Activated naive CD8-positive, alpha-beta T cell treated with anti-CD3 and anti-CD28 coated beads for 36 hours (primary cell): ENCODE measurements around the gene RNF5. TPM values are rescaled to one million over a fixed set of nuclear protein-coding genes. Genes with fewer than 3 reads are reported as not detected.
"Not testable (repeated sequence)": the region's sequence is repeated elsewhere in the genome, so short reads cannot be mapped to it uniquely, and the experiment has no call there.

Experiments used
- DNase-seq: peaks from one replicate; pipeline ENCODE4 v3.0.0; 2021
- H3K27ac Mint-ChIP-seq: one replicate; pipeline ENCODE4 v1.8.0; 2022; ENCODE audit warnings: mild to moderate bottlenecking, moderate library complexity, mixed read lengths
- H3K27me3 Mint-ChIP-seq: one replicate; pipeline ENCODE4 v1.8.0; 2022; ENCODE audit warnings: mild to moderate bottlenecking, mixed read lengths
- H3K36me3 Mint-ChIP-seq: one replicate; pipeline ENCODE4 v1.8.0; 2021; ENCODE audit warnings: mild to moderate bottlenecking, mixed read lengths
- H3K4me1 Mint-ChIP-seq: one replicate; pipeline ENCODE4 v1.8.0; 2021; ENCODE audit warnings: mixed read lengths
- H3K4me3 Mint-ChIP-seq: one replicate; pipeline ENCODE4 v1.8.0; 2022; ENCODE audit warnings: mild to moderate bottlenecking, moderate library complexity, mixed read lengths
- H3K9me3 Mint-ChIP-seq: one replicate; pipeline ENCODE4 v1.8.0; 2022; ENCODE audit warnings: mixed read lengths
- total RNA-seq, 2 experiments: library from RNA; stranded (reverse); gene quantifications; one replicate each; pipeline ENCODE4 v1.2.3, GENCODE V29; 2021

Gene RNF5, protein sequence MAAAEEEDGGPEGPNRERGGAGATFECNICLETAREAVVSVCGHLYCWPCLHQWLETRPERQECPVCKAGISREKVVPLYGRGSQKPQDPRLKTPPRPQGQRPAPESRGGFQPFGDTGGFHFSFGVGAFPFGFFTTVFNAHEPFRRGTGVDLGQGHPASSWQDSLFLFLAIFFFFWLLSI
- 10 to 100 TPM; 58.3 to 58.6 TPM for total RNA-seq

DNA sequence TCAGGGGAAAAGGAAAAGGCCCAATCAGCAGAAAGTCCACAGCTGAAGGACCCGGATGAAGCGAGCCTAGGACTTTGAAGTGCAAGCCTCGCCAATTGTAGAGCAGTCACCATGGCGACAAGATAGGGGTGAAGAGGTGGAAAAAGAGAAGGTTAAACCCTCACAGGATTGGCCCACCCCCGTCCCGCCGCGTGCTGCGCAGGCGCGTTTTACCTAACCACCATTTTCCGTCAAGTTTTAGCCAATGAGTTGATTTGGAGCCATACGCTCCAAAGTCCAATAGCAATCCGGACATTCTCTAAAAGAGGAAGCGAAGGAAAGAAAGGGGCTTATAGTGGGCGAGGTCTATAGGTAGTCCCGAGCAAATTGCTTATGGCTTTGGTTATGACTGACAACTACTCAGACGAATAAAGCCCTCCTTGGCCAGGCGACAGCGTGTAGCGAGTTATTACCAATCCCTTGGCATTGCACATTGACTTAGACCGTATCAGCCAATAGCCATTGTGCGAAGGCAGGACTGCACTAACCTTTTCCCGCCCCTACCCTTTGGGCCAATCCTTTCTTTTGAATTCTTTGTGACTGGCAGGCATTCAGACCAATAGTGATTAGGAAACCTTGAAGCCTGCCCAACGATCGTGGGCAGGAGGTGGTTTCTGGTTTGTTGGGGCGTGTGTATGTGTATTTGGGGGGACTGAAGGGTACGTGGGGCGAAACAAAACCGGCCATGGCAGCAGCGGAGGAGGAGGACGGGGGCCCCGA, at the start of gene RNF5:
Gene RNF5, plus strand, starts transcription at position 618 of the 759 bp plus-strand sequence. Its CDS starts 107 bp downstream, at position 725.
- H3K27ac Mint-ChIP-seq = peak within 1 kb of the TSS; percentile 95
- peaks cover 15% of the 10 kb centered on the region for H3K36me3 Mint-ChIP-seq
- DNase-seq = peak; percentile 89
- H3K4me3 Mint-ChIP-seq = peak within 1 kb of the TSS; percentile 94
- no peaks in the 10 kb centered on the region for H3K9me3 Mint-ChIP-seq
- H3K4me1 Mint-ChIP-seq = peaks cover 53% of the 10 kb centered on the region
- H3K27me3 Mint-ChIP-seq = no peaks in the 10 kb centered on the region

DNA sequence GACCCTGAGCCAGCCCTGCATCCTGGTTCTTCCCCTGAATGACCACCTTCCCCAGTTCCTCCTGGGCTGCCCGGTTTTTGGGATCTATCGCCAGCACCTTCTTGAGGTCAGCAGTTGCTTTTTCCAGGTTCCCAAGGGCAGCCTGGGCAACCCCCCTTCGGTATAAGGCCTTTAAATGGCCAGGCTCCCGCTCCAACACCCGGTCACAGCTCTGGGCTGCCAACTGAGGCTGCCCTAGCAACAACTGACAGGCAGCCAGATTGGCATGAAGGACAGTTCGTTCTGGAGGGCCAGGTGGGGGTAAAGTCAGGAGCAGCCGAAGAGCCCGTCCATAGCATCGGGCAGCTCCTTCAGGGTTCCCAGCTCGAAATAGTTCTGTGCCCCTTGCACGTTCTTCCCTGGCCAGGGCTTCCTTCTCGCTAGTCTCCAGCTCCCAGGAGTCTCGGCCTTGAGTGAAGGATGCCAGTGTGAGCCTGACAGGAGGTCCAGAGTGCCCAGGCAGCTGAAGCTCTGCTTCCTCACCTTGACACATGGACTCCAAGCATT, 49.4 kb upstream of the RNF5 start:
- Mint-ChIP-seq H3K4me1 (peaks cover 28% of the 10 kb centered on the region), H3K27me3 (no peaks in the 10 kb centered on the region), H3K36me3 (peaks cover 2% of the 10 kb centered on the region), H3K4me3 (peak overlapping the region; percentile 99), H3K27ac (peak overlapping the region; percentile 96), H3K9me3 (no peaks in the 10 kb centered on the region)
- no peak for DNase-seq

DNA sequence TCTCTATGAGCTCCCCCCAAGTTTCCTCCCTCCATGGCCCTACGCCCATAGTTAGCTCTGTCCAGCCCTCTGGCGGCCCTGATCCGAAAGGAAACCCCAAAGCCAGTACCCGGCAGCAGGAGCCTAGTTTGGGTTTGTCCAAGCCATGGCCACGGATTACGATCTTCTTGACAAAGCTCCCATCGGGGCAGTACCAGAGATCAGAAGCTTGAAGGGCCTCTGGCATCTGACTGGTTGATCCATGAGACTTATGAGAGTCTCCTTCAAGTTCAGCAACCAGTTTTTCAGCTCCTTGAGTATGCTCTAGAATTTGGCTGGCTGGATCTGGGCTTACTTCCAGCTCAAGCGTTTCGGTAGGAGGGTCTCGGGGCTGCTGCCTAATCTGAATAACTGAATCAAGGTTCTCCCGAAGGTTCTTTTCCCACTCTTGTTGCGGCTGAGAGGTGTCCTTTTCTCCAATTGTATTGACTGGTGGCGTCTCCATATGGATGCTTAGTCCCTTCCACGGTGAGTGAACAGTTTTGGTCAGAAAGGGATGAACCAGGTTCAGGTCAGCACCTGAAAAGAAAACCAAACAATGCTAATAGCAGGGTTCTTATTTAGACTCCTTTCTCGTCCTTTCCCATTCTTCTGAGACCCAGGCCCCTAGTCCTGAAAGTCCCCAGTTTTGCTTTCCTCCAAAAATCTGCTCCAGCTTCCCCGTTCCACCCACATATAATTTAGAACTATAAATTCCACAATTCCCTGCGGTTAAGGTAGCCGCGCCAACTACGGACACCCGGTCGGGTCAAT, 48.7 kb upstream of the RNF5 start:
- Mint-ChIP-seq H3K4me1 (peaks cover 28% of the 10 kb centered on the region), H3K4me3 (peak overlapping the region; percentile 99), H3K9me3 (no peaks in the 10 kb centered on the region), H3K27me3 (no peaks in the 10 kb centered on the region), H3K36me3 (peaks cover 2% of the 10 kb centered on the region), H3K27ac (peak overlapping the region; percentile 94)
- no peak for DNase-seq

DNA sequence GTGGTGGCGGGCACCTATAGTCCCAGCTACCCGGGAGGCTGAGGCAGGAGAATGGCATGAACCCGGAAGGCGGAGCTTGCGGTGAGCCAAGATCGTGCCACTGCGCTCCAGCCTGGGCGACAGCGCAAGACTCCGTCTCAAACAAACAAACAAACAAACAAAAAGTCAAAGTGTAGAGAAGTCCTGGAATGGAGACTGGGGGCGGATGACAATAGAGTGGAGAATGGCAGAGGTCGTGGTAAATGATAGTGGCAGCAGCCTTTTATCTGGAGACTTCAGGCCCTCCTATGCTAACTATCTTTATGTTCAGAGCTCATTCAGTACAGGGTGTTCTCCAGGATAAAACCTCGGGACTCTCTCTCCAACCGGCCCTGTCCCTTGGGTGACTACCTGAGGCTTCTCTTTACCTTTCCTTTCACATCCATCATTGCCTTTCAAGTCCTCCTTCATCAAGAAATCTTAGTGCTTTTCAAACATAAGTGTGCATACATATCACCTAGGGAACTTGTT, 46.7 kb upstream of the RNF5 start:
- H3K27me3 Mint-ChIP-seq = no peaks in the 10 kb centered on the region
- H3K36me3 Mint-ChIP-seq = peaks cover 2% of the 10 kb centered on the region
- no peak overlapping the region for H3K4me3 Mint-ChIP-seq
- no peak for DNase-seq
- H3K4me1 Mint-ChIP-seq = peaks cover 24% of the 10 kb centered on the region
- no peak overlapping the region for H3K27ac Mint-ChIP-seq
- no peaks in the 10 kb centered on the region for H3K9me3 Mint-ChIP-seq

DNA sequence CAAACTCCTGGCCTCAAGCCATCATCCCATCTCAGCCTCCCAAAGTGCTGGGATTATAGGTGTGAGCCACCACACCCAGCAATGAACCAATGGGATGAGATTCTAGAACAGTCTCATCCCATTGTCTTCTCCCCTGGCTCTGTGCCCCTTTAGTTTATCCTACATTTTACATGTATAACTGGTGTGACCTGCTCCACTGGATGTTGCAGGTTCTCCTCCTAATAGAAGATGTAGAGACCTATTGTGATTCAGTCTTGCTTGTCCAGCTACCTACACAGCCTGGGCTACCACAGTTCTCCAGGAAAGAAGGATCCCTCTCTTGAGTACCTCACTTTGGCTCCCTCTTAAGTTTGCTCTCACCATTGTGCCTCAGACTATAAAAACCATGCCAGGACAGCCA, 46.1 kb upstream of the RNF5 start:
- Mint-ChIP-seq H3K27ac (no peak overlapping the region), H3K4me1 (peaks cover 19% of the 10 kb centered on the region), H3K27me3 (no peaks in the 10 kb centered on the region), H3K36me3 (peaks cover 2% of the 10 kb centered on the region), H3K9me3 (no peaks in the 10 kb centered on the region), H3K4me3 (no peak overlapping the region)
- DNase-seq = no peak

DNA sequence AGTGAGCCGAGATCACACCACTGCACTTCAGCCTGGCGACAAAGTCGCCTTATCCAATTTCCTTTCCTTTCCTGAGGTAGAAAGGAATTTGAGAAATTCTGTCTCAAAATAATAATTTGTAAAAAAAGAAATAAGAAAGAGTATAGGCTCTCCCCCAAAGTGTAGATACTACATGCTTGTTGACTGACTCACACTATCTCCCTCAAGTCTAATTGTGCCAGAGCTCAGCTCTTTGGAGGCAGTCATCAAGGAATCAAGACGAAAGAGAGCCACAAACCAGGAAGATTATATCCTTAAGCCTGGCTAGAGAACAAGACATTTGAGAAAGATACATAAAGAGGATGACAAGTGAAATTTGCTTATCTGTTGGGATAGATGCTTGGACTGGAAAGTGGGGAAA, 44.4 kb upstream of the RNF5 start:
- Mint-ChIP-seq H3K9me3 (no peaks in the 10 kb centered on the region), H3K4me1 (peaks cover 10% of the 10 kb centered on the region), H3K27ac (no peak overlapping the region), H3K4me3 (no peak overlapping the region), H3K36me3 (no peaks in the 10 kb centered on the region), H3K27me3 (no peaks in the 10 kb centered on the region)
- DNase-seq = no peak

DNA sequence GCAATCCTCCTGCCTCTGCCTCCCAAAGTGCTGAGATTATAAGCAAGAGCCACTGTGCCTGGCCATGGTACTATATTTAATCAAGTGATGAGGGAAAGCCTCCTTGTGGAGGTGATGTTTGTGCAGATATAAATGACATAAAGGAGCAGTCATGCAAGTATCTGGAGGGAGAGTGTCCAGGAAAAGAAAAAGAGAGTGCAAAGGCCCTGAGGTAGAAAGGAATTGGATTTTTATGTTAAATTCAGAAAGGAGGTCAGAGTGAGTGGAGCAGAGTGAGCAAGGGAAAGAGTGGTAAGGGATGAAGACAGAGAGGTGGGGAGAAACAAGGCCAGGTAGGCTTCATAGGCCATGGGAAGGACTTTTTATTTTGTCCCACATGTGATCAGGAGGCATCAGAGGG, 40.8 kb upstream of the RNF5 start:
- no peaks in the 10 kb centered on the region for H3K4me1 Mint-ChIP-seq
- peaks cover 3% of the 10 kb centered on the region for H3K27me3 Mint-ChIP-seq
- DNase-seq = no peak
- H3K4me3 Mint-ChIP-seq = no peak overlapping the region
- H3K36me3 Mint-ChIP-seq = no peaks in the 10 kb centered on the region
- H3K27ac Mint-ChIP-seq = no peak overlapping the region
- no peaks in the 10 kb centered on the region for H3K9me3 Mint-ChIP-seq

DNA sequence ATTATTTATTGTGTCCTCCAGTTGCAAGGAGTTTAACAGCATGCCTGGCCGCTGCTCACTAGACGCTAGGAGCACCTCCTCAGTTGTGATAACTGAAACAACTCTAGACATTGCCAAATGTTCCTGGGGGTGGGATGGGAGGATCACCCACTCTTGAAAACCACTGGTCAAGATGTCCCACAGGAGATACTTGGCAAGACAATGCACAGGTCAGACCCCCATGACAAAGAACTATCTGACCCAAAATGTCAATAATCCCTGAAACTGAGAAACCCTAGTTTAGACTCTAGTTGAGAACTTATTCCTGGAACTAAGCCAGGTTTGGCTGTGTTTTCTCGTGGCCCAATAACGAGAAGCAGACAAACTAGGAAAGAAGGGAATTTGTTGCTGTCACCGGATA, 38.6 kb upstream of the RNF5 start:
- no peak overlapping the region for H3K27ac Mint-ChIP-seq
- no peaks in the 10 kb centered on the region for H3K9me3 Mint-ChIP-seq
- H3K4me1 Mint-ChIP-seq = no peaks in the 10 kb centered on the region
- H3K36me3 Mint-ChIP-seq = no peaks in the 10 kb centered on the region
- no peak for DNase-seq
- H3K27me3 Mint-ChIP-seq = peaks cover 3% of the 10 kb centered on the region
- no peak overlapping the region for H3K4me3 Mint-ChIP-seq

DNA sequence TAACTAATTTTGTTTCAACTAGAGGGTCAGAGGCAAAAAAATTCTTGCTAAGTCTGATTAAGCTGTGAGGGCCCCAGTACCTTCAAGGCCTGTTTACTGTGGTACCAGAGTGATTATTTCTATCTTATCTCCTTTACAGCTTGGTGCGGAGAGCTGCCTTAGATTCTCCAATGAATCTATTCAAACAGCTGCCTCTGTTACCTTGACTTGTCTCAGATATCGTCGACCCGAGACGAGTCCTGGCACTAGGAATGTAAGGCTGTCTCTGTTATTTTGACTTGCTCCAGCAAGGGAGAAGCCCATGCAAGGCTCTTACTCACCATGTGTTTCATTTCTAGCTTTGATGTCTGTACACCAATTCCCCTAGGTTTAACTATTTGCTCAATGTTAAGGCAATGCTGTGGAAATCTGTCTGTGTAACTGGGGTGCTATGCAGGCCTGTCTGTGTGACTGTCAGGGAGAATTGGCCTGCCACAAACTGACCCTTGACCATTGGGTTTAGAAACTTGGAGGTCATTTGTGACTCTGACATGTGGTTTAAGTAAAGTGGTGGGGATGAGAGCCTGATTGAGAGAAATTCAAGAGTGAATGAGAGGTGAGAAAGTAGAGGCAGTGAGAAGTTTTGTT, 37.7 kb upstream of the RNF5 start:
- no peak overlapping the region for H3K27ac Mint-ChIP-seq
- H3K27me3 Mint-ChIP-seq = peaks cover 3% of the 10 kb centered on the region
- H3K36me3 Mint-ChIP-seq = no peaks in the 10 kb centered on the region
- H3K4me1 Mint-ChIP-seq = no peaks in the 10 kb centered on the region
- no peak for DNase-seq
- H3K9me3 Mint-ChIP-seq = no peaks in the 10 kb centered on the region
- no peak overlapping the region for H3K4me3 Mint-ChIP-seq

DNA sequence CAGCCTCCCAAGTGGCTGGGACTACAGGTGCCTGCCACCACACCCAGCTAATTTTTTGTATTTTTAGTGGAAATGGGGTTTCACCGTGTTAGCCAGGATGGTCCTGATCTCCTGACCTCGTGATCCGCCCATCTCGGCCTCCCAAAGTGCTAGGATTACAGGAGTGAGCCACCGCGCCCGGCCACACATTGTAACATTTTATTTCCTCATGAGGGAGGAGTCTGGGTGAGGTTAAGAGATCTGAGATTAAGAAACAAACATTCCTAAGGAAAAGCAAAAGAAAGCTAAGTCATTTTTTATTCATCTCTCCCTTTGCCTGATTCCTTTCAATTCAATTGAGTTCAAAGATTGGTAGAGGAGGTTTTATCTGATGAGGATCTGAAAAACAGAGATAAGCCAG, 34.0 kb upstream of the RNF5 start:
- not testable (repeated sequence) for H3K36me3 Mint-ChIP-seq, H3K27ac Mint-ChIP-seq, H3K4me3 Mint-ChIP-seq, DNase-seq, H3K9me3 Mint-ChIP-seq
- Mint-ChIP-seq H3K27me3 (peaks cover 15% of the 10 kb centered on the region), H3K4me1 (peaks cover 11% of the 10 kb centered on the region)

DNA sequence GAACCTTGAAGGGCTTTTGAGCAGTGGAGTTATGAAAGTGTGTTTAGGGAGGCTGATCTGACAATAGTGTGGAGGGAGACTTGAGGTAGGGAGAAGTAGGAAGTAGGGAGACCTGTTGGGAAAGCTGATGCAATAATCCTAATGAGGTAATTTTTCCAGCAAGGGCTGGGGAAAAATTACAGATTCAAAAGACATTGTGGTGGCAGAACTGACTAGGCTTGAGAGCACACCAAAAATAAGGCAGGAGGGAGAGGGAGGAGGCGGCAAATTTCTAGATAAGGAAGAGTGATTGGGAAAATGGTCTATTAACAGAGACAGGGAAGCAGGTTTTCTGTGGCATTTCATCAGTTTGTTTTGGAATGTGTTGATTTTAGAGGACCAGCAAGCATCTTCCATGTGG, 31.9 kb upstream of the RNF5 start:
- H3K36me3 Mint-ChIP-seq = peaks cover 4% of the 10 kb centered on the region
- peaks cover 24% of the 10 kb centered on the region for H3K4me1 Mint-ChIP-seq
- H3K9me3 Mint-ChIP-seq = no peaks in the 10 kb centered on the region
- H3K27ac Mint-ChIP-seq = no peak overlapping the region
- H3K27me3 Mint-ChIP-seq = peaks cover 21% of the 10 kb centered on the region
- H3K4me3 Mint-ChIP-seq = no peak overlapping the region
- DNase-seq = no peak

DNA sequence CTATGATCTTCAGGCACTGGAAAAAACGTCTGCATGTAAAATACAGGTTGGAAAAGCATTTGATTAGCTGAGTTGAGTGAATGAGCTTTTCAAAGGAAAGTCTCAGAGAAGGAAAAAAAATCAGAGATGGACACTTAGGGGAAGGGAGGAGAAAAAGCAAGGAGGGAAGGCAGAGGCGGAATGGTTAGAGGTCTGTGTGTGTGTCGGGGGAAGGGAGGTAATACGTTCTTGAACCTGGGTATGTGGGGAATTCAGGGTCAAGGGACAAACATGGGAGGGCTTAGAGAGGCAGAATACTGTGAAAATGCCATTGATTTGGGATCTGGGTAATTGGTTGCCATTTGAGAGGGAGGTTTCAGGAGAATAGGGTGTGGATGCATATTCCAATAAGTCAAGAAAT, 31.5 kb upstream of the RNF5 start:
- H3K27ac Mint-ChIP-seq = no peak overlapping the region
- H3K36me3 Mint-ChIP-seq = peaks cover 4% of the 10 kb centered on the region
- no peaks in the 10 kb centered on the region for H3K9me3 Mint-ChIP-seq
- H3K27me3 Mint-ChIP-seq = peaks cover 21% of the 10 kb centered on the region
- no peak overlapping the region for H3K4me3 Mint-ChIP-seq
- no peak for DNase-seq
- peaks cover 26% of the 10 kb centered on the region for H3K4me1 Mint-ChIP-seq

DNA sequence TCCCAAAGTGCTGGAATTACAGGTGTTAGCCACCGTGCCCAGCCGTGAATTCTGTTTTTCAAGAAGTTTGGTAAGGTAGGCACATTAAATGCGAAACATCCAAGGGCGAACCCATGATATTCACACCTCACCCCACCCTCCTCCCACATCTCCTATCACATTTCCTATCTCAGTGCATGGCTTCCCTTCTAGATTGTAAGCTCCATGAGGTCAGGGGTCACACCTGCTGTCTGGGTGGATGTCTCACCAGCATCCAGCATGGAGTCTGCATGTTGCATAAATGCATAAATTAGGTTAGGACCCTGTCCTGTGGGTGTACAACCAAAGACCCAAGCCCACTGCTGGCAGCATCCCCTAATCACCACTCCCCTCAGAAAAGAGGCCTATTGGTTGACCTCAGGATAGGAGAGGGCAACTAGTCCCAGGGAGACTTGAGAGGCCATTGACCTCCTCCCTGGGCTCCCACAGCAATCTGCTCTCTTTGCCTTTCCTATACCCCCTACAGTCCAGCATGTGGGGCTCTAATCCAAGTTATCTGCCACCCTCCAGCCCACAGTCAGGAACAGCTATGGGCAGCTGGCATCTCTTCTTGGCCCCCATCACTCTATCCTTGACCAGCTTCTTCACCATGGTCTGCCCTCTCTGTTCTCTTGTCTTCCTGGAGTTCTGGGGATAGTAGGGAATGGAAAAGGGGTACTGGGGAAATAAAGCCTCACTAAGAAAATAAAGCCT, 30.6 kb upstream of the RNF5 start:
- no peak overlapping the region for H3K27ac Mint-ChIP-seq

More for the DNA sequence above, 30.6 kb upstream of the RNF5 start:
- Mint-ChIP-seq H3K27me3 (peaks cover 21% of the 10 kb centered on the region), H3K4me3 (no peak overlapping the region), H3K4me1 (peaks cover 32% of the 10 kb centered on the region), H3K36me3 (peaks cover 4% of the 10 kb centered on the region), H3K9me3 (no peaks in the 10 kb centered on the region)
- DNase-seq = no peak
